ENCODE measurements around the gene CAMK1D.
A peak's percentile ranks its signal among the peaks of the same experiment; 100 is the strongest.

The CAMK1D gene

DNA sequence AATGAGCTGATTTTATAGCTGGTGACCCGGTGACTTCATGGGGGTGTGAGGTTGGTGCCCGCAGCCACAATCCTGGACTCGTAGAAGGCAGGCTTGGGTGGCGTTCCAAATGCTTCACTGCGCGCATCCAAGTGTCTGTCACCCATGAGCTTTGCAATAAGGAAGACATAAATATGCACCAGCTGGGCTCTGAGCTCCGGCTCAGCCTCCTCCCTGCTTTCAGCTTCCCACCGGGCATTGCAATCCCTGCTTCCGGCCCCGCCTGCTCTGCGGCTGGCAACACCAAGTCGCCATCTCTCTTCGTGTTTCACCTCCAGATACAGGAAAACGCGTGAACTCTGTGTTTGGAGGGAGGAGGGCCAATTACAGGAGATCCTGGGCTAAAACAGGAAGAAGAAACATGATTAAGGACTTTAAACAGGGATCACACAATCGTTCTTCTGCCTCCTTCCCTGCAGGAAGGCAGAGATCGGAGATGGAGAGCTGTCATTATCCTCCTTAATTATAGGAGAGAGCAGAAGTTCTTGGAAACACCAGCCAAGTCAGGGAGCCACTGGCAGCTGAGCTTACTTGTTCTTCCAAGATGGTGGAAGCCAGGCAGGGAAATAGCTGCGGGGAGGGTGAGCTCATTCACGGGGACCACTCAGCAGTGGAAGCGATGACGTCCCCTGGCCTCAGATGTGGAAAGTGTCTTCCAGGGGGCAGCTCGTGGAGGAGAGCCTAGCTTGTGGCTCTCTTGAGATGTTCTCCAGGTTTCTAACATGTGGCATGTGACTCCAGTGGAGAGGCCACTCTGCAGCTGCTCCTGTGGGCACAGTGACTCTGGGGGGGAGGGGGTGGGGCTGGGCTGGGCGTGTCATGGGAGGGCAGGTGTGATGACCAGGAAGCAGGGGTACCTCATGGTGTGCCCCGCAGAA is 134.9 kb downstream of the CAMK1D start:
- DNase-seq (ENCODE audit: low read depth in 2 of 2) = no peak
- H3K4me3 ChIP-seq (replicated peaks in 1 of 2; ENCODE audit: low read depth in 2 of 2, low read length in 2 of 2) = no peak overlapping the region

DNA sequence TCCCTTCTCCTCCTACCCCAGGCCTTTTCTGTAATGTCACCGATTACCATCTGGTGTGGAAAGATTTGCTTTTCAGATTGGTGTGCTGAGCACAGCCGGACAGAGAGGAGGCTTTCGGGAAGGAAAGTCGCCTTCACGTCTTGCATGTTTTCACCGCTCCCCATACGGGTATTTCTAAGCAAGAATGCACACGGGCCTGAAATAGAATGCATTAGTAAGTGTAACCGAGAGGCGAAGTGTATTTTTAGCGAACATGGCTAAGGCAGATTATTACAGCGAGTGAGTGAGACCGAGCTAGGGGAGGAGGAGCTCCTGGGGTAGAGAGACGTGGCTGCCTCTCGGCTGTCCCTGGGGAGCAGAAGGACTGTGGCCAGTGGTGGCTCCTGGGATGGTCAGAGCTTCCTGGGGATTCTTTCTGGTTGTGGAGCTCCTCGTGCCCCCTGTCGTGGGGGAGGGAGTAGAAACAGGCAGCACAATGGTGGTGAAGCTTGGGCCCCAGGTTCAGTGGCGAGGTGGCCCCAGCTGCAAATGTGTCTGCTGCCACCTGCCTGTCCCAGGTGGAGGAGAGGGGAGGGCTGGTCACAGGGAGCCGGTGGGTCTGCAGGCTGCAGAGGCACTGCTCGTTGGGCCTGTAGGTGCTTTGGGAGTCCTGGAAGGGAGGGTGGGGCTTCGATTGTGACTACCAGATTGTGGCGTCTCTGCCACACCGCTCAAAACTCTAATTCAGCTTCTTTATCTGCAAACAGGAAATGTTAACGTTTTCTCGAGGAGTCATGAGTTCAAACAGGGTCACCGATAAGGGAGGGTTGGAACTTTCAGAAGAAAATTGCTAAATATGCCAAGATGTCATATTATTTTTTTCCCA is 135.8 kb downstream of the CAMK1D start:
- no peak overlapping the region for H3K4me3 ChIP-seq (replicated peaks in 1 of 2; ENCODE audit: low read depth in 2 of 2, low read length in 2 of 2)
- peak in 1 of 2 donors; percentile 33 for DNase-seq (ENCODE audit: low read depth in 2 of 2)
- TF ChIP-seq CTCF (IDR thresholded peaks at IDR 0.05; ENCODE audit: low read depth, low read length) = no peak

More for the DNA sequence above, 134.9 kb downstream of the CAMK1D start:
- TF ChIP-seq CTCF (IDR thresholded peaks at IDR 0.05; ENCODE audit: low read depth, low read length) = no peak

DNA sequence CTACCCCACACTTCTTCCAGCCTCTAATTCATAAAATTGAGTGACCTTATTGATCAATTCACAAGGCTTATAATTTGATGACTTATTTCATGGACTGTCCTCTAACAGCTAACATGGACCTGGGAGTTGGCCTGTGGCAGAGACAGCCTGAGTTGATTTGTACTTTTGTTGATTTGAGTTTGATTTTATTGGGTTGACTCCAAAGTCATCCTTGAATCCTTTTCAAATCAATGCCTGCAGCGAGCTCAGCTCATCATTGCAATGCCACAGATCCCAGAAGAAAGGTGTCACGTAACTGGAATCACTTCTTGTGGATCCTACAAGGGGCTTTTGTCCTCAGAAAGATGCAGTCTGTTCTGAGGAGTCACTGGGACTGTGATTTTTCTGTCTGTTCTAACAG is 138.0 kb downstream of the CAMK1D start:
- H3K4me3 ChIP-seq (replicated peaks in 1 of 2; ENCODE audit: low read depth in 2 of 2, low read length in 2 of 2) = no peak overlapping the region
- DNase-seq (ENCODE audit: low read depth in 2 of 2) = no peak
- TF ChIP-seq CTCF (IDR thresholded peaks at IDR 0.05; ENCODE audit: low read depth, low read length) = no peak

- no peak for TF ChIP-seq CTCF (IDR thresholded peaks at IDR 0.05; ENCODE audit: low read depth, low read length)
- no peak for DNase-seq (ENCODE audit: low read depth in 2 of 2)
Observed at GRCh38 chr10:12488626-12489025, 139.3 kb downstream of the CAMK1D start.

GRCh38 chr10:12489357-12489756 is 140.0 kb downstream of the CAMK1D start:
- H3K4me3 ChIP-seq (replicated peaks in 1 of 2; ENCODE audit: low read depth in 2 of 2, low read length in 2 of 2) = no peak overlapping the region
- DNase-seq (ENCODE audit: low read depth in 2 of 2) = no peak
- no peak for TF ChIP-seq CTCF (IDR thresholded peaks at IDR 0.05; ENCODE audit: low read depth, low read length)

More at GRCh38 chr10:12488626-12489025, 139.3 kb downstream of the CAMK1D start:
- H3K4me3 ChIP-seq (replicated peaks in 1 of 2; ENCODE audit: low read depth in 2 of 2, low read length in 2 of 2) = no peak overlapping the region

GRCh38 chr10:12489806-12490205 is 140.5 kb downstream of the CAMK1D start:
- no peak overlapping the region for H3K4me3 ChIP-seq (replicated peaks in 1 of 2; ENCODE audit: low read depth in 2 of 2, low read length in 2 of 2)
- no peak for TF ChIP-seq CTCF (IDR thresholded peaks at IDR 0.05; ENCODE audit: low read depth, low read length)
- no peak for DNase-seq (ENCODE audit: low read depth in 2 of 2)
